Mesenteric fat pad (tissue), 1 donor: Measurements from ENCODE around the gene C1GALT1. TPM values are rescaled to one million over a fixed set of nuclear protein-coding genes. Genes with fewer than 3 reads are reported as not detected.

Source experiments
- DNase-seq: peaks from one replicate; pipeline ENCODE4 v3.0.0-alpha.2; 2020; ENCODE audit warnings: low spot score
- total RNA-seq: library from RNA; stranded (reverse); fragmentation: NEBNext Ultra II Directional; extraction: Animal tissue kit (Norgen Biotek cat#: 25700); gene quantifications from one replicate; pipeline ENCODE4 v1.2.1, GENCODE V29; 2021
- donor health status: DM: yes; HTN: yes; CAD: no.

C1GALT1 gene
- total RNA-seq, 1 donor from 2014 or later = 23.8 TPM

DNA sequence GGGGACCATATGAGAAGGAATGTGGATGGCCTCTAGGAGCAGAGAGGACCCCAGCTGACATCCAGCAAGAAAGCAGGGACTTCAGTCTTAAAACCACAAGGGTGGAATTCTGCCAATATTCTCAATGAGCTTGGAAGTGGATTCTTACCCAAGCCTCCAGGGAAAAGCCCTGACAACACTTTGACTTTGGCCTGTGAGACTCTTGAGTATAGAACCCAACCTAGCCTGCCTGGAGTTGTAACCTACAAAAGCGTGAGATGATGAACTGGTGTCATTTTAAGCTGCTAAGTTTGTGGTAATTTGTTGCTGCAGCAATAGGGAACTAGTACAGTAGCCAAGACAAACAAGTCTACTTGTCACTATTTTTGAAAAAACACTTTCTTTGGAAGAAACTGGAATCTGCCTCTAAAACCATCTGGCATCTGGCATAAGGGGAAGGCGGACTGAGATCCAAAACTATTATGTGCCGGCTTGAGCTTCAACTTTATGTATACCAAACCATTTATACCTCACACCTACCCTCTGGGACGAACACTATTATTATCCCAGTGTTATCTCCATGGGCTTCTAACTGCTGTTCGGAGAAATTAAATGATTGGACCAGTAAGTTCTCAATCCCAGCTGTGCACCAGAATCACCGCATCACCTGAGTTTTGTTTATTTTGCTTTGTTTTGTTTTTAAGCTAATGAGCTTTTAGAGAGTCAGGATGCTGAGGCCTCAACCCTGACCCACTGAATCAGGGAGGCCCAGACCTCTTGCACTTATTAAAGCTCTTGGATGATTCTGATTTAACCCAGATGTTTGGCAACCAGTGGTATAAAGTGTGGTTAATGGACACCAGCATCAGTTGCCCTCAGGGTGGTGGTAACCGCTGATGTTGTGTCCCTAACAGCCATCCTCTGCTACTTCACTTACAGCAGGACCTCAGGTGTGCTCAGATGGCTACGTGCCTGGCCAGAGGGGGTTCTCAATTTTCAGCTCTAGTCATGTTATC is 83.0 kb downstream of the C1GALT1 start:
- DNase-seq = no peak

DNA sequence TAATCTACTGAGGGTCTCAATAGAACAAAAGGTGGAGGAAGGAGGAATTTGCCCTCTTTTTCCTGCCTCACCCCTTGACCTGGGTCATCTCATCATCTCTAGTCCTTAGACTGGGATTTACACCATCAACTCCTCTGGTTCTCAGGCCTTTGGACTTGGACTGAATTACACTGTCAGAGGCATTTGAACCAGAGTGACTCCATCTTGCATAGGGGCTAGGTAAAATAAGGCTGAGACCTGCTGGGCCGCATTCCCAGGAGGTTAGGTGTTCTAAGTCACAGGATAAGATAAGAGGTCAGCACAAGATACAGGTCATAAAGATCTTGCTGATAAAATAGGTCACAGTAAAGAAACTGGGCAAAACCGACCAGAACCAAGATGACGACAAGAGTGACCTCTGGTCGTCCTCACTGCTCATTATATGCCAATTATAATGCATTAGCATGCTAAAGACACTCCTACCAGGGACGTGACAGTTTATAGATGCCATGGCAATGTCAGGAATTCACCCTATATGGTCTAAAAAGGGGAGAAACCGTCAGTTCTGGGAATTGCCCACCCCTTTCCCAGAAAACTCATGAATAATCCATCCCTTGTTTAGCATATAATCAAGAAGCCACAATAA is 84.0 kb downstream of the C1GALT1 start:
- no peak for DNase-seq

DNA sequence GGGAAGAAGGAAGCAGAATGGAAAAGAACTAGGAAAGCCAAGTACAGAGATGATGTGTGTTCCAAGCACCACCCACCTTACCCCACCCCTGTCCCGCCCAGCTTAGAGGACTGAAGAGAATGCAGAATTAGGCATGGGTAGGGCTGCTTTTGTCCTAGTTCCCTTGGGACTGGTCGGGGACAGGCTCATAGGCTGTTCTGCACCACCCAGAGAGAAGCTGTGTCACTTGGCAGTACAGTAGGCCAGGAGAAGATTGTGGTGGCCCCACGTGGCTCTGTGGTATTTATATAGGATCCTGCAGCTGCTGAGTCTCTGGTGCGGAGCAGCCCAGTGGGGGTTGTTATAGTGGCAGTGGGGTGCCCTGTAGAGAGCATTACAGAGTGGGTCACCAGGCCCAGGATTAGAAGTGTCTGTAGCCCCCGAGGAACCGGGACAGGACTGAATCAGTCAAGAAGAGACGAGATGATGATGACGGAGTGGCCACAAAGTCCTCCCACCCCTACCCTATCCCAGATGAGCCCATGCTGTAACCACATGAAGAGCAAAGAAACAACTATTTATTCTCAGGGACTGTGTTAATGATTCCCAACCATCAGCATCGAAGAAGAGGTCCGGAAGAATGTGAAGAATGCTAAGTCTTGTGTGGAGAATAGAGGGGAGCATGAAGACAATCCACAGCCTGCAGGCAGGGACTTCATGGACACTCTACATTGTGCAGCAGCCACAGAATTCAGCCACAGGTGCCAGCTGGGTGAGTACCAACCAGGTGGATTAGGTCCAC is 88.9 kb downstream of the C1GALT1 start:
- no peak for DNase-seq

DNA sequence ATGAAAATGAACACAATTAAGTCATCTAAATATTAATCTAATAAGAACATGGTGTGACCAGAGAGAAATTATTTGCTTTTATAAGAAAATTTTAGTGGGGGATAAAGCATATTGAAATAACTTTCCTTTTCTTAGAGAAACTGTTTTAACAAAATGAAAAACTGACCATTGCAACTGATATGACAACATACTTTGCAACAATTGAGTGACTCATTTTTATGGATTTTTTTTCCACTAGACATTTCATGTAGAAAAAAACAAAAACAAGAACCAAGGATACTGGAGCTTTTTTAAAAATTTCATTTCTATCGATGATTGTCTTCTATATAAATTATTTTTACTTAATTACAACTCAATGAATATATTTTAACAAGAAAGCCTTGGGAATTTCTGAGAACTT is 90.0 kb downstream of the C1GALT1 start:
- no peak for DNase-seq

DNA sequence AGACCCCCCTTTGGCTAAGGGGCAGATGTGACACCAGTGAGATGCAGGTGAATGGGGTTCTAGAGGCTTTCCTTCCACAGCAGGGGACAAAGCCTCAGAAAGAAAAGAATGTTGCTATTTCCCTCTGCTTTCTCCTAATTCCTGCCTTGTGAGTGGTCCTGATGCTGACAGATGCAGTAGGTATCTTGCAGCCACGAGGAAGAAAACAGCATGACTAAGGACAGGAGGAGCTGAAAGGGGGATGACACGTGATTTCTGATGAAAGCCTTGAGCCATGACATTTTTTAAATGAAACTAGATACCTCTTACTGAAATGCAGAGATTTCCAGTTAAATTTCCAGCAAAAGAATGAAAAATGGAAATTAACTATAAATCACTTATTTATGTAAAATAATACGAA is 92.4 kb downstream of the C1GALT1 start:
- DNase-seq = no peak

DNA sequence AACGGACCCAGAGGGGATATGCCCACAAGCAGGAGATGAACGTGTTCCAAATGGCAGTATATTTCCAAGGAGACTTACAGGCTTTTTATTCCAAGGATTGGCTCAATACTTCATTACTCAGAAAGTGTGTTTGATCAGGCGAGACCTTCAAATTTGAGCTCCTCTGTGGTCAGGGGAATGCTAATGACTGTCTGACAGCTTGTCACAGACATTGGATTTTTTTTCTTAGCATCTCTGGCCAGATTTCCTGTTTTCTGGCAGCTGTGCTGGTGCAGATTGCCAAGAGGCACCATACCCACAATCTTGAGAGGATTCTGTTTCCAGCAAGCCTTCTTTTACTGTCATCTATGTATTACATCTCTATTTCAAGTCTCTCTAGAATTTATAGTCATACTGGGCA is 93.8 kb downstream of the C1GALT1 start:
- DNase-seq = no peak

DNA sequence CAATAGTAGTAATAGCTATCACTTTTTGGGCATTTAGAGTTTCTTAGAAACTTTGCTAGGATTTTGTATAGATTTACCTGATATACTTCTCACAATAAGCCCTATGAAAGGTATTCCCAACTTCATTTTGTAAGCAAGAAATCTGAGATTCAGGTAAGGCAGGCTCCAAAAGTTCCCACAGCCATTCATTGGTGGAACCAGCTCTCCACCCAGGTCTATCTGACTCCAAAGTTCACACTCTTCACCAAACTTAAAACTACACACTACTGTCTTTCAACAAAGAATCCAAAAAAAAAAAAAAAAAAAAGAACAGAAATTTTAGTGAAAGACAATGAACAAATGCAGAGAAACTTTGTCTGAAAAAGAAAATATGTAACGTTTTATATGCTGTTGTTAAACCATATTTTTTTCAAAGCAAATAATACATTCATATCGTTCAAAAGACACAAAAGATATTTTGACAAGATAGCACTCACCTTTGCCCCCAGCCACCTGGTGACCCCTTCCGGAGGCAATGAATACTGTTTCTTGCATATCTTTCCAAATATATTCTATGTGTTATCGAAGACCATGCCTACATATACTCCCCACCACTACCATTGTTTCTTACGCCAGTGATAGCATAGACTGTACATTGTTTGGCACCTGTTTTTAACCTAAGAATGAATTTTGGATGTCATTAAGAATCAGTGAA is 108.2 kb downstream of the C1GALT1 start:
- no peak for DNase-seq

GRCh38 chr7:7292085-7292484 is 109.7 kb downstream of the C1GALT1 start:
- no peak for DNase-seq

DNA sequence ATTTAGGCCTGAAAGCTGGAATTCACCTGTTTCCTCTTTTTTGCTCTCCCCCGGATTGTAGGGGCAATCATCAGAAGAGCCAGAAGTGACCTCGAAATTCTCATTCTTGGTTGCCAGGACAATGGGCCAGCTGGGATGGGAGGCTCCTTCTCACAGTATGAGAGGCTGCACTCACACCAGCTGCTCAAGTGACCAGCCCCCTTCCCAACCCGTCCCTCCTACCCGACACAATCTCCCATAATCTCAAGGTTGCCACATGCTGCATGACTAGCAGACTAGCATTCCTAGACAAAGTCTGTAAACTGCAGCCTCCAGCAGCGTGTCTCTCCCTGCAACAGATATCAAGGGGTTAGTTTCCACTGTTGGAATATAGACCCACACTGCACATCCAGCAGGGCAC is 110.3 kb downstream of the C1GALT1 start:
- DNase-seq = no peak

DNA sequence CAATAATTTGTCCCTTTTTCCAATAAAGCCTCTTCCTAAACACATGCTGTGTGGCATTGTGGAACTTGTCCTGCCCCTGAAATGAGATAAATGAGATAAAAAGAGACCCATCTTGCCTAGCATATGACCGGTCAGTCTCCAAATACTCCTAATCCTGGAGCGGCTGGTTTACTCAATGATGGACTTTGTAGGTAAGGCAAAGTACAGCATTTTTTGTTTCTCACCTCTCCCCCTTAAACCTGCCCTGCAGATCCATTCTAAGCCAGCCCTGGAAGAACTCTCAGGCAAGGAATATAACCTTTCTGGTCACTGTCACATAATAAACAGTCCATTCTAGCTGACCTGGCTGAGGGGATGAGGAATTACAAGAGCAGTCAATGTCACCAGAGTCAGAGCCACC is 110.7 kb downstream of the C1GALT1 start:
- DNase-seq = no peak

GRCh38 chr7:7294911-7295310 is 112.6 kb downstream of the C1GALT1 start:
- no peak for DNase-seq
